Right forelimb (tissue), 1 donor: ENCODE measurements around the gene ERGIC2.
"Not testable (repeated sequence)": the region's sequence is repeated elsewhere in the genome, so short reads cannot be mapped to it uniquely, and the experiment has no call there.

Experiments used
- DNase-seq: peaks from one replicate; pipeline ENCODE4 v3.0.0-alpha.2; 2018

The ERGIC2 gene

GRCh38 chr12:29290475-29290874, 90.5 kb downstream of the ERGIC2 start:
- not testable (repeated sequence) for DNase-seq

DNA sequence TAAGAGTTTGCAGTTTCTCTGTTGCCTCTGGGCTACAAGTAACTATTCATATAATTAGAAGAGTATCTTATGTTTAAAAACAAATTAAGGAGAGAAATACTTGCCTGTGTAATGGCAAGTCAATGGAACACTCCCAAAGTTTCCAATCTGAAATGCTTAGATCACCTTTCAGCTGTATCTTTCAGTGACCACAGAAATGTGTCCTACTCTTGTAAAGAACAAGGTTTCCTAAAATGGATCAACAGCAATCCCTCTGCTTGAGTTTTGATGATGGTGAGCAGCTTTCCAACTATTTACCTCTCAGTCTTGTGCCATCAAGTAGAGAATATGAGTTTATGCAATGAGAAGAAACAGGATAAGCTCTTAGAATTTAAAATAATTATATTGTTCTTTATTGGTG, 92.9 kb downstream of the ERGIC2 start:
- DNase-seq, result no peak

DNA sequence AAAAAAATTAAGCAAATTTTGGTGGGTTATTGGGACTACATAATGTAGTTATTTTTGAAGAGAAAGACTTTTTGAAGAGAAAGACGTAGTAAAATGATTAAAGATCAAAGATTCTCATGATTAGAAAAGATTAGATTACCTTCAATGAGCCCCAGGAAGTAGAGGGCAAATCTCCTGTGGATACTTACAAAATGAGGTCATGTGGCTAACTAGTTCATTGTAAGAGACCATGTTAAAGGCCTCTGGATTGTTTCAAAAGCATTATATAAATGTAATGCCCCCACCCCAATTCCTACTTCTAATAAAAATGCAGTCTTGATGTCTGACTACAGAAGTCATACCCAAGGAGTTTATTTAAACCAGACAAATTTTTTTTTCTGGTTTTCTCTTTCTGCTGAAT, 93.3 kb downstream of the ERGIC2 start:
- DNase-seq, result no peak
